GM06990 (cell line): ENCODE measurements around the gene HSBP1.

Source experiments
- DNase-seq: peaks from one replicate; pipeline ENCODE4 v3.0.0-alpha.2; 2011; ENCODE audit not compliant: insufficient read length; ENCODE audit errors: extremely low read depth
- H3K27me3 ChIP-seq: replicated peaks from 2 replicates; pipeline ENCODE4 v1.6.0; 2011; ENCODE audit warnings: low read length; ENCODE audit not compliant: control insufficient read depth, insufficient read depth
- H3K36me3 ChIP-seq: 2 replicates; pipeline ENCODE4 v1.5.1; 2011; ENCODE audit warnings: low read length; ENCODE audit not compliant: control insufficient read depth, insufficient read depth
- H3K4me3 ChIP-seq: replicated peaks from 2 replicates; pipeline ENCODE4 v1.5.1; 2011; ENCODE audit warnings: low read depth, mild to moderate bottlenecking, control low read depth, low read length
- CTCF ChIP-seq: IDR thresholded peaks from 2 replicates; pipeline ENCODE4 v1.5.1; 2011; ENCODE audit warnings: low read length, control low read depth, mild to moderate bottlenecking, inconsistent platforms; ENCODE audit not compliant: insufficient read depth, poor library complexity, severe bottlenecking

Gene HSBP1

GRCh38 chr16:83794860-83795554 is 12.8 kb upstream of the HSBP1 start:
- H3K4me3 ChIP-seq: no peak overlapping the region
- H3K36me3 ChIP-seq: no peaks in the 10 kb centered on the region
- no peak for DNase-seq
- no peak for TF ChIP-seq CTCF
- no peaks in the 10 kb centered on the region; the same call in none of the 2 replicates for H3K27me3 ChIP-seq

- H3K36me3 ChIP-seq: no peaks in the 10 kb centered on the region
- H3K27me3 ChIP-seq: no peaks in the 10 kb centered on the region; the same call in none of the 2 replicates
- H3K4me3 ChIP-seq: no peak overlapping the region
- no peak for DNase-seq
- no peak for TF ChIP-seq CTCF
These were observed 10.8 kb upstream of the HSBP1 start for GRCh38 chr16:83797013-83797412.

DNA sequence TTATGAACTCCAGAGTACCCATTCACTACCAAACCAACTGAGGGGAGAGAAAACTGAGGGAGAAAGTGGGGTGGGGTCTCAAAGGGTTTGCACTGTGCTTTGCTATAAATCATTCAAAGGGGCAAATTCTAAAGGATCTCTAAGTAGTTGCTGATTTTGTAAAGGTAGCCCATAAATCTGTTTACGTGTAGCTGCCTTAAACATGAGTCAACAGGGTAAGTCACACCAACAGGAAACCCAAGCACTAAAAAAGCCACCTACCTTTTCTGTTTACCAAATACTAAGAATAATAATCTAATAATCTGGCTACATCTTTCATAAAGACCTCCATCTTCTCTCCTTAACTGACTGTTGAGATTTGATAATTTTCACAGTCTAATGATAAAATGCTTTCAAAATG is 8.4 kb upstream of the HSBP1 start:
- Histone ChIP-seq H3K4me3 (no peak overlapping the region), H3K36me3 (no peaks in the 10 kb centered on the region), H3K27me3 (no peaks in the 10 kb centered on the region; the same call in none of the 2 replicates)
- DNase-seq: no peak
- no peak for TF ChIP-seq CTCF

DNA sequence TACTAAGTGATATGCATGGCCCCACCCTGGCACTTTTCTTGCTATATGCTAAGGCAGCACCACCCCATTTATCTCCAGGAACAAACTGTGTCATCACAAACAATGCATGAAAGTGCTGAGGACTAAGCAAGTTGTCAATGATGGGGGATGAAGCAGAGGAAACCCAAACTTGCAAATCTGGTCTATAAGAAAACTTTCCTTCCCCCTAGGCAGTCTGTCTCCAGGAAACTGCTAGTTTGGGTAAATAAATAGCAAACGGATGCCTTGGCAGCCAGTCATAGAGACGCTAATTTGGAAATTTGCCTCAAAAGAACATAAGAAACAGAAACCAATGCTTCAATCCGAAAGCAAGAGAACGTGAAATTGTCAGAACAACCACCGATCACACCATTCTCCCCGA is 5.6 kb upstream of the HSBP1 start:
- no peak for DNase-seq
- H3K36me3 ChIP-seq: no peaks in the 10 kb centered on the region
- no peak overlapping the region for H3K4me3 ChIP-seq
- TF ChIP-seq CTCF: no peak
- H3K27me3 ChIP-seq: no peaks in the 10 kb centered on the region; the same call in 1 of the 2 replicates

- no peak for TF ChIP-seq CTCF
- Histone ChIP-seq H3K27me3 (no peaks in the 10 kb centered on the region; the same call in 1 of the 2 replicates), H3K4me3 (no peak overlapping the region), H3K36me3 (no peaks in the 10 kb centered on the region)
- DNase-seq: no peak
These were observed 5.1 kb upstream of the HSBP1 start for GRCh38 chr16:83802554-83803205.

- no peaks in the 10 kb centered on the region for H3K36me3 ChIP-seq
- no peak for TF ChIP-seq CTCF
- no peaks in the 10 kb centered on the region; the same call in 1 of the 2 replicates for H3K27me3 ChIP-seq
- no peak for DNase-seq
- H3K4me3 ChIP-seq: no peak overlapping the region
These were observed 4.0 kb upstream of the HSBP1 start for GRCh38 chr16:83803811-83804210.
